Endothelial cell of umbilical vein (primary cell): ENCODE data around the gene LFNG. TPM values are rescaled to one million over a fixed set of nuclear protein-coding genes. Genes with fewer than 3 reads are reported as not detected.

Experiments used
- BruUV-seq: library from RNA; stranded (reverse); fragments of 400-500 nt; replicated peaks from 2 replicates; lab custom pipeline; 2021; lab: Mats Ljungman, UMichigan
- CTCF ChIA-PET: fragments of 300-600, 350-600 bp; sonication (Branson Sonifier 250); formaldehyde crosslinking; loops from one replicate; lab custom pipeline; 2021; ENCODE audit warnings: antibody characterized with exemption, inconsistent platforms; lab: Charles Lee
- POLR2A ChIA-PET: fragments of 300-600, 350-600 bp; sonication (Branson Sonifier 250); formaldehyde crosslinking; loops from one replicate; lab custom pipeline; 2021; ENCODE audit warnings: antibody characterized with exemption, inconsistent platforms; lab: Charles Lee
- DNase-seq: peaks from one replicate; pipeline ENCODE4 v3.0.0-alpha.2; 2011; ENCODE audit warnings: low read depth, low spot score
- FAIRE-seq: peaks from 2 replicates; lab custom pipeline; 2011; peaks lifted over from hg19 to GRCh38; lab: Jason Lieb, UNC
- H2AFZ ChIP-seq: 2 replicates; pipeline ENCODE4 v1.6.0; 2012; ENCODE audit warnings: low read depth, low read length, control low read depth, inconsistent platforms
- H3K27ac ChIP-seq: 2 replicates; pipeline ENCODE4 v1.5.1; 2011; ENCODE audit warnings: low read depth, mild to moderate bottlenecking, control low read depth, low read length, moderate library complexity; ENCODE audit not compliant: insufficient read depth
- H3K27me3 ChIP-seq, 2 experiments: 2 replicates each; pipeline versions ENCODE4 v1.6.0 to v1.6.1; 2011; ENCODE audit warnings: low read length in 2 of 2, mixed read lengths in 1 of 2; ENCODE audit not compliant: control insufficient read depth in 2 of 2, insufficient read depth in 2 of 2
- H3K36me3 ChIP-seq, 2 experiments: 2 replicates in 1 of 2; 3 replicates in 1 of 2; pipeline ENCODE4 v1.5.1; 2011; ENCODE audit warnings: low read length in 2 of 2, mild to moderate bottlenecking in 1 of 2, moderate library complexity in 1 of 2; ENCODE audit not compliant: control insufficient read depth in 2 of 2, insufficient read depth in 2 of 2; ENCODE audit errors: extremely low read depth in 1 of 2
- H3K4me1 ChIP-seq: 3 replicates; pipeline ENCODE4 v1.5.1; 2011; ENCODE audit warnings: mild to moderate bottlenecking, low read length; ENCODE audit not compliant: control insufficient read depth, insufficient read depth; ENCODE audit errors: extremely low read depth
- H3K4me2 ChIP-seq: 2 replicates; pipeline ENCODE4 v1.6.1; 2011; ENCODE audit warnings: low read length, control low read depth, mixed read lengths; ENCODE audit not compliant: insufficient read depth
- H3K4me3 ChIP-seq, 3 experiments: fragments of 200-600 bp in 1 of 3; sonication (generic), shearing (Covaris generic) in 1 of 3; replicated peaks in 1 of 3; 2 replicates each; pipeline ENCODE4 v1.5.1; 2011 to 2016; ENCODE audit warnings: control low read depth in 3 of 3, low read length in 3 of 3, mild to moderate bottlenecking in 2 of 3, inconsistent platforms in 1 of 3, low read depth in 1 of 3, moderate library complexity in 1 of 3; ENCODE audit not compliant: insufficient read depth in 1 of 3
- H3K79me2 ChIP-seq: 2 replicates; pipeline ENCODE4 v1.6.0; 2012; ENCODE audit warnings: low read length, inconsistent platforms; ENCODE audit not compliant: control insufficient read depth, insufficient read depth
- H3K9ac ChIP-seq: replicated peaks from 2 replicates; pipeline ENCODE3; 2011; ENCODE audit warnings: low read length, control low read depth; ENCODE audit not compliant: insufficient read depth; ENCODE audit errors: extremely low read depth
- H3K9me1 ChIP-seq: replicated peaks from 3 replicates; pipeline ENCODE4 v1.6.0; 2011; ENCODE audit warnings: mild to moderate bottlenecking, low read length; ENCODE audit not compliant: control insufficient read depth, insufficient read depth; ENCODE audit errors: extremely low read depth
- H3K9me3 ChIP-seq: replicated peaks from 2 replicates; pipeline ENCODE4 v1.5.1; 2012; ENCODE audit warnings: low read length, inconsistent platforms; ENCODE audit not compliant: control insufficient read depth, insufficient read depth
- H4K20me1 ChIP-seq: replicated peaks from 2 replicates; pipeline ENCODE3; 2011; ENCODE audit warnings: mild to moderate bottlenecking, low read length; ENCODE audit not compliant: control insufficient read depth, insufficient read depth; ENCODE audit errors: extremely low read depth
- CTCF ChIP-seq, 2 donors: IDR thresholded peaks; 1 replicate in 1 of 2; 2 replicates in 1 of 2; pipeline ENCODE4 v1.5.1; 2011; ENCODE audit warnings: low read length in 2 of 2, mild to moderate bottlenecking in 2 of 2, moderate library complexity in 2 of 2, control low read depth in 1 of 2, inconsistent platforms in 1 of 2, low read depth in 1 of 2; ENCODE audit not compliant: insufficient read depth in 1 of 2; ENCODE audit errors: extremely low read depth in 1 of 2
- EZH2 ChIP-seq: IDR thresholded peaks from 2 replicates; pipeline ENCODE4 v1.6.1; 2012; ENCODE audit warnings: borderline replicate concordance, low read depth, mild to moderate bottlenecking, moderate library complexity, low read length, inconsistent platforms; ENCODE audit not compliant: severe bottlenecking
- FOS ChIP-seq: IDR thresholded peaks from 2 replicates; pipeline ENCODE4 v1.6.1; 2011; ENCODE audit warnings: mild to moderate bottlenecking, low read length, moderate library complexity, borderline replicate concordance; ENCODE audit not compliant: insufficient read depth
- JUN ChIP-seq: IDR thresholded peaks from 2 replicates; pipeline ENCODE4 v1.6.1; 2011; ENCODE audit warnings: borderline replicate concordance, low read depth; ENCODE audit not compliant: insufficient read length, insufficient read depth
- MYC ChIP-seq: IDR thresholded peaks from one replicate; pipeline ENCODE4 v1.6.1; 2011; ENCODE audit warnings: mild to moderate bottlenecking, low read depth, low read length
- POLR2A ChIP-seq: IDR thresholded peaks from 2 replicates; pipeline ENCODE4 v1.6.1; 2012; ENCODE audit warnings: low read depth, mild to moderate bottlenecking, control low read depth, low read length
- POLR2AphosphoS5 ChIP-seq: IDR thresholded peaks from 2 replicates; pipeline ENCODE4 v1.6.1; 2012; ENCODE audit warnings: low read depth, mild to moderate bottlenecking, control low read depth, low read length, moderate library complexity; ENCODE audit not compliant: insufficient read depth
- dilution Hi-C: fragments of 300-500 bp; cut with MboI; formaldehyde crosslinking; loops from one replicate; pipeline ENCODE4 v1.15.0; 2019; ENCODE audit warnings: low sequenced_read_pairs; ENCODE audit not compliant: extremely low pct_ligation_motif_present
- intact Hi-C: fragments of 100-400 bp; cut with micrococcal nuclease; formaldehyde crosslinking; loops from one replicate; pipeline ENCODE4 v1.10.0; 2022
- polyA plus RNA-seq, 4 experiments: library from polyadenylated mRNA; depleted of rRNA in 3 of 4; stranded (reverse) in 3 of 4; unstranded in 1 of 4; fragments of >200 nt; gene quantifications; 2 replicates each; pipeline versions ENCODE4 v1.2.1 to v1.2.3, GENCODE V29; 2011 to 2012; ENCODE audit warnings: missing spikeins in 1 of 4
- total RNA-seq: library from RNA; stranded (reverse); gene quantifications from 2 replicates; pipeline ENCODE4 v1.2.3, GENCODE V29; 2021

LFNG gene
- total and polyA plus RNA-seq, 2 donors (not counting 3 experiments of a cell fraction or from before 2014, with no cell fraction given): 12.6 to 13.1 TPM

GRCh38 chr7:2471022-2471329 is 48.6 kb upstream of the LFNG start:
- Histone ChIP-seq H3K9me3 (no peaks in the 10 kb centered on the region), H3K4me1 (peaks cover 7% of the 10 kb centered on the region), H2AFZ (peak overlapping the region; percentile 70), H3K27me3 (no peaks in the 10 kb centered on the region), H3K4me3 (no peak overlapping the region), H4K20me1 (no peaks in the 10 kb centered on the region), H3K79me2 (no peaks in the 10 kb centered on the region), H3K4me2 (no peak overlapping the region), H3K9me1 (no peaks in the 10 kb centered on the region), H3K9ac (no peak overlapping the region), H3K36me3 (no peaks in the 10 kb centered on the region), H3K27ac (peak overlapping the region; percentile 22)
- POLR2A ChIA-PET: no interaction called here
- FAIRE-seq (no peak), DNase-seq (no peak)
- dilution Hi-C loops: no loop called here
- CTCF ChIA-PET: interaction anchor here (0.7 to 6.7 kb wide), 10 partner anchors 9 to 219 kb away, joined by 3 to 226 read pairs (median 4); no protein-coding TSS in a partner anchor
- intact Hi-C loops: loop anchor here (10.0 kb wide), 1 partner anchor 164 kb away; the partner anchor contains the start of gene TTYH3
- TF ChIP-seq FOS (peak; percentile 42), POLR2A (no peak), MYC (no peak), JUN (no peak), CTCF (IDR thresholded peaks at IDR 0.05; ENCODE audit: extremely low read depth in 1 of 2, insufficient read depth in 1 of 2, low read depth in 1 of 2, low read length in 2 of 2) (no peak), POLR2AphosphoS5 (no peak), EZH2 (no peak)
- no TSS peak for BruUV-seq
